Measurements from ENCODE around the gene OXSR1. TPM values are rescaled to one million over a fixed set of nuclear protein-coding genes. Genes with fewer than 3 reads are reported as not detected.

OXSR1 gene
- total and polyA plus RNA-seq, 8 donors: 26.4 to 53.9 (median 43.0) TPM

GRCh38 chr3:38204599-38205471 lies 39.5 kb downstream of the OXSR1 start:
- ATAC-seq: no peak
- Histone ChIP-seq H3K27ac (peak overlapping the region in 1 of 2 donors; percentile 65), H3K27me3 (no peaks in the 10 kb centered on the region), H3K4me1 (peaks cover 0 to 32% of the 10 kb centered on the region in 2 donors), H3K9me3 (no peaks in the 10 kb centered on the region), H3K36me3 (peaks cover 0 to 24% of the 10 kb centered on the region in 2 donors), H3K4me3 (no peak overlapping the region)
- DNase-seq: no peak
- TF ChIP-seq CTCF (IDR thresholded peaks at IDR 0.05): no peak
- intact Hi-C loops (cut with DNase I): no loop called here

GRCh38 chr3:38205472-38205805 lies 40.1 kb downstream of the OXSR1 start:
- peaks cover 0 to 18% of the 10 kb centered on the region in 2 donors for H3K36me3 ChIP-seq
- intact Hi-C loops (cut with DNase I): no loop called here
- no peak overlapping the region for H3K4me3 ChIP-seq
- H3K27me3 ChIP-seq: no peaks in the 10 kb centered on the region
- ATAC-seq (no peak), DNase-seq (no peak)
- TF ChIP-seq CTCF (IDR thresholded peaks at IDR 0.05): no peak
- H3K27ac ChIP-seq: peak overlapping the region in 1 of 2 donors; percentile 65
- peaks cover 0 to 32% of the 10 kb centered on the region in 2 donors for H3K4me1 ChIP-seq
- H3K9me3 ChIP-seq: no peaks in the 10 kb centered on the region

GRCh38 chr3:38207254-38208003 lies 42.1 kb downstream of the OXSR1 start:
- no peak for ATAC-seq

GRCh38 chr3:38210141-38210757 lies 44.9 kb downstream of the OXSR1 start:
- Histone ChIP-seq H3K27ac (no peak overlapping the region), H3K9me3 (no peaks in the 10 kb centered on the region), H3K27me3 (no peaks in the 10 kb centered on the region), H3K4me3 (no peak overlapping the region), H3K4me1 (peaks cover 0 to 26% of the 10 kb centered on the region in 2 donors), H3K36me3 (no peaks in the 10 kb centered on the region)
- intact Hi-C loops (cut with DNase I): no loop called here
- TF ChIP-seq CTCF (IDR thresholded peaks at IDR 0.05): no peak
- DNase-seq: no peak
- ATAC-seq: no peak

More at GRCh38 chr3:38207254-38208003, 42.1 kb downstream of the OXSR1 start:
- Histone ChIP-seq H3K36me3 (peaks cover 0 to 15% of the 10 kb centered on the region in 2 donors), H3K27ac (peak overlapping the region in 1 of 2 donors; percentile 73), H3K4me3 (no peak overlapping the region), H3K4me1 (peaks cover 0 to 36% of the 10 kb centered on the region in 2 donors), H3K9me3 (no peaks in the 10 kb centered on the region), H3K27me3 (no peaks in the 10 kb centered on the region)
- intact Hi-C loops (cut with DNase I): no loop called here
- no peak for TF ChIP-seq CTCF (IDR thresholded peaks at IDR 0.05)
- DNase-seq: no peak

- ATAC-seq: no peak
- Histone ChIP-seq H3K36me3 (peaks cover 0 to 10% of the 10 kb centered on the region in 2 donors), H3K27ac (no peak overlapping the region), H3K9me3 (no peaks in the 10 kb centered on the region), H3K4me3 (no peak overlapping the region), H3K4me1 (peaks cover 0 to 10% of the 10 kb centered on the region in 2 donors), H3K27me3 (no peaks in the 10 kb centered on the region)
- DNase-seq: no peak
- TF ChIP-seq CTCF (IDR thresholded peaks at IDR 0.05): no peak
- intact Hi-C loops (cut with DNase I): no loop called here
These were observed 46.8 kb downstream of the OXSR1 start for GRCh38 chr3:38212141-38212540.
